ENCODE data around the gene MRS2. TPM values are rescaled to one million over a fixed set of nuclear protein-coding genes. Genes with fewer than 3 reads are reported as not detected.

MRS2 gene
- total RNA-seq, 1 donor from 2014 or later: 21.3 TPM

DNA sequence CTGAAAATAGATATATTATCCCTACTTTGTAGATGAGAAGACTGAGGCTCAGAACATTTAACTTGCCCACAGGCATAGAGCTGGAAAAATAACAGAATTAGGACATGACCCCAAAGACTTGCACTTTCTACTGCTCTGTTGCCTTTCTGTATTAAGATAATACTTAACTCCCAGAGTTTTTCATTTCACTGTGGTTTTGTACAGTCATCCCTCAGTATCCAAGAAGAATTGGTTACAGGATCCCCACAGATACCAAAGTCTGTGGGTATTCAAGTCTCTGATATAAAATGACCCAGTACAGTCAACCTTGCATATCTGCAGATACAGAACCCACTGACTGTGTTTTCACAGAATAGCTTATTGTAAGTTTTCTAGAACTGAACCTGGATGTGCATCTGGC, 16.8 kb downstream of the MRS2 start:
- DNase-seq: no peak
- Histone ChIP-seq H3K9me3 (no peaks in the 10 kb centered on the region), H3K27ac (no peak overlapping the region), H3K4me1 (no peaks in the 10 kb centered on the region), H3K36me3 (peaks cover 99% of the 10 kb centered on the region), H3K4me3 (no peak overlapping the region), H3K27me3 (no peaks in the 10 kb centered on the region)
- intact Hi-C loops (cut with DNase I): no loop called here
- TF ChIP-seq, protein P1, sequence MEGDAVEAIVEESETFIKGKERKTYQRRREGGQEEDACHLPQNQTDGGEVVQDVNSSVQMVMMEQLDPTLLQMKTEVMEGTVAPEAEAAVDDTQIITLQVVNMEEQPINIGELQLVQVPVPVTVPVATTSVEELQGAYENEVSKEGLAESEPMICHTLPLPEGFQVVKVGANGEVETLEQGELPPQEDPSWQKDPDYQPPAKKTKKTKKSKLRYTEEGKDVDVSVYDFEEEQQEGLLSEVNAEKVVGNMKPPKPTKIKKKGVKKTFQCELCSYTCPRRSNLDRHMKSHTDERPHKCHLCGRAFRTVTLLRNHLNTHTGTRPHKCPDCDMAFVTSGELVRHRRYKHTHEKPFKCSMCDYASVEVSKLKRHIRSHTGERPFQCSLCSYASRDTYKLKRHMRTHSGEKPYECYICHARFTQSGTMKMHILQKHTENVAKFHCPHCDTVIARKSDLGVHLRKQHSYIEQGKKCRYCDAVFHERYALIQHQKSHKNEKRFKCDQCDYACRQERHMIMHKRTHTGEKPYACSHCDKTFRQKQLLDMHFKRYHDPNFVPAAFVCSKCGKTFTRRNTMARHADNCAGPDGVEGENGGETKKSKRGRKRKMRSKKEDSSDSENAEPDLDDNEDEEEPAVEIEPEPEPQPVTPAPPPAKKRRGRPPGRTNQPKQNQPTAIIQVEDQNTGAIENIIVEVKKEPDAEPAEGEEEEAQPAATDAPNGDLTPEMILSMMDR (IDR thresholded peaks at IDR 0.05): no peak
- no peak for ATAC-seq

DNA sequence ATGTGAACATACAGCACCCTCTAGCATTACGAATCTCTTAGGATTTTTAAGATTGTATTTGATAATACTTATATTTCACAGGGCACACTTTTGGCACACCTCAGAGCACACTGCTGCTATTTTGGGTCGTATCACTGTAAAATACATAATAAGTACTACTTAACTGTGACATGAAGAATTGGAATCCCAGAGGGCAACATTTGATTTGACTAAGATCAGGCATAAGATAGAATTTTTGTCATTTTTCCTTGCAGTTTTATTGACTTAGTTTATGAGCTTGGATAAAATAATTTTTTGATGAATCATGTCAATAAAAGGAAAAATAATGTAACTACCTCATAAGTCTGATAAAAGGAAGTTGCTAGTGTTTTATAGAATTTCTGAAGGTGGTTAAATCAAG, 22.4 kb downstream of the MRS2 start:
- ATAC-seq (no peak), DNase-seq (no peak)
- intact Hi-C loops (cut with DNase I): no loop called here
- Histone ChIP-seq H3K9me3 (no peaks in the 10 kb centered on the region), H3K4me3 (no peak overlapping the region), H3K27me3 (no peaks in the 10 kb centered on the region), H3K27ac (no peak overlapping the region), H3K4me1 (no peaks in the 10 kb centered on the region), H3K36me3 (peaks cover 70% of the 10 kb centered on the region)
- TF ChIP-seq, protein P1 (IDR thresholded peaks at IDR 0.05): no peak

DNA sequence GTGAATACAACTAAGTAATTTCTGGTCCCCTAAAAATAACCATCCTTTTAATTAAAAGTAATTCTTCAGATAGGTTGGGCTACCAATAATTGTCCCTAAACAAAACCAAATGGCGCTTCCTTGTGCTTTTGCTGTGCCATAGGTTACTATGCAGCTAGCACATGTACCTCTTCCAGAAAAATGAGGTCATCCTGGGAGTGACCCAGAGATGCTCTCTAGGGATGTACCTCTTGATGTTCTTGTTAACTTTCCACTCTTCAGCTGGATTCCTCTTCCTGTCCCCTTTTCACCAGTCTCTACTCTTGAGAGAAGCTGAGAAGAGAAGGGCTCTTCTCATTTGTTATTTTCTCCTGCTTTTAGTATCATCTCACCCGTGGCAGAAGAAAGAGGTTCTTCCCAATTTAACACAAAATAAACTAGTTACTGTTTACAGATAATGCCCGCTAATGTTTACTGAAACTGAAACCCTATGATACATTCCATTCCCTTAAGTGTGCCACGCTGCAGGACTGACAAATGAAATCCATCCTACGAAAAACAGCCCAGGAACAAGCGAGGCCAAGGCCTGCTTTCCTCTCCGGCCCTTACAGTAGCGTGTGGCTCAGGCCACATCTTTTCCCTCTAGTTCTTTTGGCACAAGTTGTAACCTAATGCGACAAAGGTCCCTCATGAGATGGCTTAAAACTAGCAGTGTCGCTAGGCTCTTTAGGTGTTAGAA, 24.2 kb downstream of the MRS2 start:
- TF ChIP-seq, protein P1 (IDR thresholded peaks at IDR 0.05): no peak
- intact Hi-C loops (cut with DNase I): no loop called here
- no peak overlapping the region for H3K4me3 ChIP-seq
- no peaks in the 10 kb centered on the region for H3K9me3 ChIP-seq
- DNase-seq (no peak), ATAC-seq (no peak)
- H3K36me3 ChIP-seq: peaks cover 53% of the 10 kb centered on the region
- H3K27me3 ChIP-seq: no peaks in the 10 kb centered on the region
- no peaks in the 10 kb centered on the region for H3K4me1 ChIP-seq
- H3K27ac ChIP-seq: no peak overlapping the region

DNA sequence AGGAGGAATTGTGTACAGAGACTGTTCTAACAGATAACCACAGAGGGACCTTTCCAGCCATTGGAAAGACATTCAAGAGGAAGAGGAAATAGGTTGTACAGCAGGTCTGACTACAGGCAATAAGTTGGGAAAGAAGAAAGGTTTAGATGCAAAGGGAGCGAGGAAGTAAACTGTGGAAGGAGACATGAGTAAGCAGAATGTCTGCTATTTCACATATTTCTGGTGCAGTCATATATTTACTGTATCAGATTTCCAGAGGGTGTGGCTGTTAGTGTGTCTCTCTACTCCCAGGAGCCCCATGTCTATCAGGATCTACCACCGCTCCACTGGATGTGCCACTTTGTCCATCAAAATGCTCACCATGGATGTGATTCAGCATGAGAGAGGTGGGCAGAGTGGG, 25.9 kb downstream of the MRS2 start:
- DNase-seq: no peak
- Histone ChIP-seq H3K9me3 (no peaks in the 10 kb centered on the region), H3K27ac (no peak overlapping the region), H3K4me3 (no peak overlapping the region), H3K36me3 (peaks cover 36% of the 10 kb centered on the region), H3K4me1 (no peaks in the 10 kb centered on the region), H3K27me3 (no peaks in the 10 kb centered on the region)
- ATAC-seq: peak; percentile 24
- intact Hi-C loops (cut with DNase I): no loop called here
- TF ChIP-seq, protein P1 (IDR thresholded peaks at IDR 0.05): no peak

DNA sequence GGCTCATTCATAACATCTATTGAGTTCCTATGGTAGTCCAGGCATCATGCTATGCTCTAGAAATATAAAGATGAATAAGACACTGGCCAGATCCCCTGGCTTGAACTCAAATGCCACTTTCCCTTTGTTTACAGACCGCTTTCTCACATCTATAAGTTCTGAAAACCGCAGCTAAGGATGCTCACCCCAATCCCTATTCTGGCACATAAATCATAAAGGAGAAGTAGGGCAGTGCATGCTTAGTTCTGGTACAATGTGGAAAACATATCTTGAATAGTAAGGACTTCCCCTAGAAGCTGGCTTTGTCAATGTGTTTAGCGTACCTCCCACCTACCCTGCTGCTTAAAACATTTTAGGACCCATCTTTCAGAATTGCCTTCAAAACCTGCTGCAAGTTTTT, 26.4 kb downstream of the MRS2 start:
- Histone ChIP-seq H3K27me3 (no peaks in the 10 kb centered on the region), H3K4me3 (no peak overlapping the region), H3K4me1 (no peaks in the 10 kb centered on the region), H3K9me3 (no peaks in the 10 kb centered on the region), H3K36me3 (peaks cover 31% of the 10 kb centered on the region), H3K27ac (no peak overlapping the region)
- intact Hi-C loops (cut with DNase I): no loop called here
- DNase-seq: no peak
- no peak for ATAC-seq
- TF ChIP-seq, protein P1 (IDR thresholded peaks at IDR 0.05): no peak

DNA sequence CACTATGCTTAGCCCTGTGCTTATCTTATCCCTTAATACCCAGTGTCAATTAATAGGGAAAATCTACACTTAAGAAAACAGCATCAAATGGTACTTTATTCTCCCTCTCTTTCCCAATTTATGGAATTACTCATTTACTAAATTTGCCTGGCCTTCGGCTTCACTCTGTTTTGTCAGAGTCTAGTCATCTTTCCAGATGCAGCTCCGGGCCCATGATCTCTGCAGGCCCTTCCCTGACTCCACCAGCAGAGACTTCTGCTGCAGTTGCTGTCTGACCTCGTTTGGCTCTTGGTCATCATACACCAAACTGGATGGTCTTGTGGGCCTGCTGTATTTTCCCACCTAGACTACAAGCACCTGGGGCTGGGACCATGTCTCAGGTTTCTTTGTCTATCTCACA, 27.4 kb downstream of the MRS2 start:
- Histone ChIP-seq H3K27me3 (no peaks in the 10 kb centered on the region), H3K27ac (no peak overlapping the region), H3K36me3 (peaks cover 21% of the 10 kb centered on the region), H3K4me1 (no peaks in the 10 kb centered on the region), H3K4me3 (no peak overlapping the region), H3K9me3 (no peaks in the 10 kb centered on the region)
- TF ChIP-seq, protein P1 (IDR thresholded peaks at IDR 0.05): no peak
- DNase-seq: no peak
- intact Hi-C loops (cut with DNase I): no loop called here
- no peak for ATAC-seq
